Measurements from ENCODE around the gene ARL10.

ARL10 gene

DNA sequence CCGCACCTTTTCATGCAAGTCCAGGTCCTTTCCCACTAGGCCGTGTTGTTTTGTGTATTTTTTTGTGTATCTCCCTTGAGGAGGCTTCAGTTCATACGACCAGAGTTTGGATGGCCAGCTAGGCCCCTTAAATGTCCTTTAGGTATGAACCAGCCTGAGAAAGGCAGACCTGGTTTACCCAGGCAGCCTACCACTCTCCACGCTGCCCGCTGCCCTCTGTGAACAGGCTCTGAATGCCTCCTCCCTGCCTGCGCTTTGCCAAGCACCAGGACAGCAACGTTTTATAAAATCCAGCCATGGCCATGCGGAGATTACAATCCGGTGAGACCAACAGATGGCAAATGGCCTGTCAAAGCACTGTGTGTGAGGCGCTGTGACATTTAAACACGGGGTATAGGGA, 51.7 kb downstream of the ARL10 start:
- peak overlapping the region; percentile 29 for H3K4me3 ChIP-seq (ENCODE audit: low read depth, low read length)
- no peak for TF ChIP-seq CTCF (IDR thresholded peaks at IDR 0.05; ENCODE audit: control insufficient read depth, extremely low read depth, insufficient read depth)
- DNase-seq (ENCODE audit: low read depth) = no peak

DNA sequence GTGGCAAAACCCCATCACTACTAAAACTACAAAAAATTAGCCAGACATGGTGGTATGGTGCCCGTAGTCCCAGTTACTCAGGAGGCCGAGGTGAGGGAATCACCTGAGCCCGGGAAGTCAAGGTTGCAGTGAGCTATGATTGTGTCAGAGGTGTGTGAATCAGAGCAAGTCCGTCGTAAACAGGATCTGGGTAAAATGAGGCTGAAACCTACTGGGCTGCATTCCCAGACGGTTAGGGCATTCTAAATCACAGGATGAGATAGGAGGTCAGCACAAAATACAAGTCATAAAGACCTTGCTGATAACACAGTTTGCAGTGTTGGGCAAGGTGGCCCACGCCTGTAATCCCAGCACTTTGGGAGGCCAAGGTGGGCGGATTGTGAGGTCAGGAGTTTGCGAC, 53.0 kb downstream of the ARL10 start:
- H3K4me3 ChIP-seq (ENCODE audit: low read depth, low read length) = no peak overlapping the region
- no peak for TF ChIP-seq CTCF (IDR thresholded peaks at IDR 0.05; ENCODE audit: control insufficient read depth, extremely low read depth, insufficient read depth)
- DNase-seq (ENCODE audit: low read depth) = no peak

DNA sequence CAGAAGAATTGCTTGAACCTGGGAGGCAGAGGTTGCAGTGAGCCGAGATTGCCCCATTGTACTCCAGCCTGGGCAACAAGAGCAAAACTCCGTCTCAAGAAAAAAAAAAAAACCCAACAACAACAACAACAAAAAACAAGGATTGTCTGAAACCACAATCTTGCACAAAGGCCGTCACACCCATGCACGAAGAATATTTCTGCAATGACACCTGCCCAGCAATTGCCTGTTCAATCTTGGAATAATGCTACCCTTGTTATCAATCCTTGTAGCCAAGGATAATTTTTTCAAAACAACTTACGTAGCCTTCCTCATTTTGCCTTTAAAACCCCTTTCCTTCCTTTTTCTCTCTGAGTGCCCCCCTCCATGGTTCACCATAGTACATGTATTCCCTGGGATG, 54.8 kb downstream of the ARL10 start:
- no peak for TF ChIP-seq CTCF (IDR thresholded peaks at IDR 0.05; ENCODE audit: control insufficient read depth, extremely low read depth, insufficient read depth)
- DNase-seq (ENCODE audit: low read depth) = no peak
- no peak overlapping the region for H3K4me3 ChIP-seq (ENCODE audit: low read depth, low read length)

DNA sequence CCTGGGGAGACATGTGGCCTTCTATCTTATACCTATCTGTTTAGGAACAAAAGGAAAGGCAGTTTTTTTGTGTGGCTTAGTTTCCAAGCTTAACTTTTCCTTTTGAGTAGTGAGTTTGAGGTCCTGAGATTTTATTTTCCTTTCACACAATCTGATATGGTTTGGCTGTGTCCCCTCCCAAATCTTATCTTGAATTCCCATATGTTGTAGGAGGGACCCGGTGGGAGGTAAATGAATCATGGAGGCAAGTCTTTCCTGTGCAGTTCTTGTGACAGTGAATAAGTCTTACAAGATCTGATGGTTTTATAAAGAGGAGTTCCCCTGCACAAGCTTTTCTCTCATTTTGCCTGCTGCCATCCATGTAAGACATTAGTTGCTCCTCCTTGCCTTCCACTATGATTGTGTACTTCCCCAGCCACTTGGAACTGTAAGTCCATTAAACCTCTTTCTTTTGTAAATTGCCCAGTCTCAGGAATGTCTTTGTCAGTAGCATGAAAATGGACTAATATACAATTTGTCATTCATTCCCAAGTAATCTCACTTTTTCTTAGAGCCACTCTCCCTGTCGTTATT, 55.8 kb downstream of the ARL10 start:
- H3K4me3 ChIP-seq (ENCODE audit: low read depth, low read length) = no peak overlapping the region
- TF ChIP-seq CTCF (IDR thresholded peaks at IDR 0.05; ENCODE audit: control insufficient read depth, extremely low read depth, insufficient read depth) = no peak
- DNase-seq (ENCODE audit: low read depth) = no peak

DNA sequence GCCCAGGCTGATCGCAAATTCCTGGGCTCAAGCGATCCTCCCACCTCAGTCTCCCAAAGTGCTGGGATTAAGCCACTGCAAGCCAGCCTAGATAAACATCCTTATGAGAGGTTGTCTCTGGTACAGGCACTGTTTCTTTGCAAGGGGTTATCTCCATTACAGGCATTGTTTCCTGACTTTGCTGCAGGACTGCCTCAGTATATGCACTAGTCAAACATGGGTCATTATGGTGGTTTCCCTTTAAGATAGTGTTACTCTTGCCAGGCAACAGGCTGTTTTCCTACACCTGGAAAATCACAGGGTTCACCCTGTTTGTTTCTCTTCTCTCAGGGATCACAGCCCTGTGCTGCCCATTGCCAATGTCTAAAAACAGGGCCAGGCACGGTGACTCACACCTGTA, 58.9 kb downstream of the ARL10 start:
- TF ChIP-seq CTCF (IDR thresholded peaks at IDR 0.05; ENCODE audit: control insufficient read depth, extremely low read depth, insufficient read depth) = no peak
- no peak overlapping the region for H3K4me3 ChIP-seq (ENCODE audit: low read depth, low read length)
- DNase-seq (ENCODE audit: low read depth) = no peak

GRCh38 chr5:176425138-176425537, 59.9 kb downstream of the ARL10 start:
- no peak overlapping the region for H3K4me3 ChIP-seq (ENCODE audit: low read depth, low read length)
- no peak for DNase-seq (ENCODE audit: low read depth)
- no peak for TF ChIP-seq CTCF (IDR thresholded peaks at IDR 0.05; ENCODE audit: control insufficient read depth, extremely low read depth, insufficient read depth)

GRCh38 chr5:176425791-176426190, 60.5 kb downstream of the ARL10 start:
- TF ChIP-seq CTCF (IDR thresholded peaks at IDR 0.05; ENCODE audit: control insufficient read depth, extremely low read depth, insufficient read depth) = no peak
- H3K4me3 ChIP-seq (ENCODE audit: low read depth, low read length) = no peak overlapping the region
- DNase-seq (ENCODE audit: low read depth) = no peak
